ENCODE data around the gene SLC1A6.

DNA sequence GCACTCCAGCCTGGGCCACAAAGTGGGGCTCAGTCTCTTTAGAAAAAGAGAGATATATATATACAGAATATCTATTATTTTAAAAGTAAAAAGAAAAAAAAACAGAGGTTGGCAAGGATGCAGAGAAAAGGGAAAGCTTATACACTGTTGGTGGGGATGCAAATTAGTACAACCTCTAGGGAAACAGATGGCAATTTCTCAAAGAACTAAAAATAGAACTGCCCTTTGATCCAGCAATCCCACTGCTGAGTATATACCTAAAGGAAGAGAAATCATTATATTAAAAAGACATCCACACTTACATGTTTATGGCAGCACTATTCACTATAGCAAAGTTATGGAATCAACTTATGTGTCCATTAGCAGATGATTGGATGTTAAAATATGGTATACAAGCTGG lies 28.6 kb upstream of the SLC1A6 start:
- no peak for TF ChIP-seq GATA2 (IDR thresholded peaks at IDR 0.05; ENCODE audit: low read depth, low read length)
- TF ChIP-seq GATA3 (IDR thresholded peaks at IDR 0.05; ENCODE audit: low read depth, low read length), result no peak

Data from SH-SY5Y (cell line).